Adipocyte (in vitro differentiated cells): ENCODE measurements around the gene GADL1.

Source experiments
- DNase-seq: peaks from one replicate; pipeline ENCODE4 v3.0.0-alpha.2; 2015; ENCODE audit warnings: low read depth
- H3K27me3 ChIP-seq: replicated peaks from 2 replicates; pipeline ENCODE4 v1.7.0; 2013; ENCODE audit warnings: mild to moderate bottlenecking, low read length, moderate library complexity; ENCODE audit not compliant: control insufficient read depth, insufficient read depth
- H3K36me3 ChIP-seq: 2 replicates; pipeline ENCODE4 v1.7.0; 2013; ENCODE audit warnings: low read length, mild to moderate bottlenecking, moderate library complexity; ENCODE audit not compliant: control insufficient read depth, insufficient read depth, severe bottlenecking
- H3K4me1 ChIP-seq: 2 replicates; pipeline ENCODE4 v1.7.0; 2013; ENCODE audit warnings: mild to moderate bottlenecking, low read length, moderate library complexity; ENCODE audit not compliant: control insufficient read depth, insufficient read depth
- H3K4me3 ChIP-seq: 2 replicates; pipeline ENCODE4 v1.7.0; 2013; ENCODE audit warnings: mild to moderate bottlenecking, low read length, moderate library complexity
- H3K9ac ChIP-seq: 2 replicates; pipeline ENCODE4 v1.7.0; 2013; ENCODE audit warnings: mild to moderate bottlenecking, low read length, moderate library complexity
- H3K9me3 ChIP-seq: 2 replicates; pipeline ENCODE4 v1.7.0; 2013; ENCODE audit warnings: mild to moderate bottlenecking, low read length, moderate library complexity; ENCODE audit not compliant: control insufficient read depth

The GADL1 gene

GRCh38 chr3:30754426-30754825 lies 140.0 kb downstream of the GADL1 start:
- no peaks in the 10 kb centered on the region for H3K9me3 ChIP-seq
- H3K9ac ChIP-seq: no peak overlapping the region
- H3K4me3 ChIP-seq: no peak overlapping the region
- H3K27me3 ChIP-seq: no peaks in the 10 kb centered on the region
- DNase-seq: no peak
- no peaks in the 10 kb centered on the region for H3K36me3 ChIP-seq
- H3K4me1 ChIP-seq: peaks cover 14% of the 10 kb centered on the region

- Histone ChIP-seq H3K36me3 (no peaks in the 10 kb centered on the region), H3K4me1 (peaks cover 14% of the 10 kb centered on the region), H3K9ac (no peak overlapping the region), H3K4me3 (no peak overlapping the region), H3K27me3 (no peaks in the 10 kb centered on the region), H3K9me3 (no peaks in the 10 kb centered on the region)
- no peak for DNase-seq
These were observed 140.7 kb downstream of the GADL1 start for GRCh38 chr3:30753766-30754165.

GRCh38 chr3:30752970-30753369 lies 141.5 kb downstream of the GADL1 start:
- H3K36me3 ChIP-seq: no peaks in the 10 kb centered on the region
- peaks cover 14% of the 10 kb centered on the region for H3K4me1 ChIP-seq
- no peaks in the 10 kb centered on the region for H3K27me3 ChIP-seq
- H3K9ac ChIP-seq: no peak overlapping the region
- no peak overlapping the region for H3K4me3 ChIP-seq
- no peaks in the 10 kb centered on the region for H3K9me3 ChIP-seq
- DNase-seq: peak; percentile 86

- Histone ChIP-seq H3K9me3 (no peaks in the 10 kb centered on the region), H3K27me3 (no peaks in the 10 kb centered on the region), H3K4me1 (peaks cover 16% of the 10 kb centered on the region), H3K9ac (no peak overlapping the region), H3K36me3 (no peaks in the 10 kb centered on the region), H3K4me3 (no peak overlapping the region)
- no peak for DNase-seq
These were observed 142.0 kb downstream of the GADL1 start for GRCh38 chr3:30752491-30752890.

- Histone ChIP-seq H3K27me3 (no peaks in the 10 kb centered on the region), H3K4me3 (no peak overlapping the region), H3K4me1 (peaks cover 18% of the 10 kb centered on the region), H3K9ac (no peak overlapping the region), H3K36me3 (no peaks in the 10 kb centered on the region), H3K9me3 (no peaks in the 10 kb centered on the region)
- peak; percentile 57 for DNase-seq
These were observed 142.7 kb downstream of the GADL1 start for GRCh38 chr3:30751610-30752299.

GRCh38 chr3:30750967-30751366 lies 143.5 kb downstream of the GADL1 start:
- Histone ChIP-seq H3K27me3 (no peaks in the 10 kb centered on the region), H3K36me3 (no peaks in the 10 kb centered on the region), H3K4me1 (peaks cover 18% of the 10 kb centered on the region), H3K9me3 (no peaks in the 10 kb centered on the region), H3K9ac (no peak overlapping the region), H3K4me3 (no peak overlapping the region)
- DNase-seq: no peak

GRCh38 chr3:30749230-30749629 lies 145.2 kb downstream of the GADL1 start:
- no peak for DNase-seq
- Histone ChIP-seq H3K4me1 (peaks cover 15% of the 10 kb centered on the region), H3K27me3 (no peaks in the 10 kb centered on the region), H3K9ac (no peak overlapping the region), H3K36me3 (no peaks in the 10 kb centered on the region), H3K4me3 (no peak overlapping the region), H3K9me3 (no peaks in the 10 kb centered on the region)

GRCh38 chr3:30747771-30748281 lies 146.6 kb downstream of the GADL1 start:
- DNase-seq: peak; percentile 36
- H3K36me3 ChIP-seq: no peaks in the 10 kb centered on the region
- no peak overlapping the region for H3K4me3 ChIP-seq
- no peaks in the 10 kb centered on the region for H3K9me3 ChIP-seq
- H3K4me1 ChIP-seq: peaks cover 9% of the 10 kb centered on the region
- H3K27me3 ChIP-seq: no peaks in the 10 kb centered on the region
- no peak overlapping the region for H3K9ac ChIP-seq

- Histone ChIP-seq H3K4me1 (peaks cover 4% of the 10 kb centered on the region), H3K9me3 (no peaks in the 10 kb centered on the region), H3K36me3 (no peaks in the 10 kb centered on the region), H3K4me3 (no peak overlapping the region), H3K9ac (no peak overlapping the region), H3K27me3 (no peaks in the 10 kb centered on the region)
- DNase-seq: no peak
These were observed 150.7 kb downstream of the GADL1 start for GRCh38 chr3:30743641-30744317.

- H3K4me1 ChIP-seq: peaks cover 4% of the 10 kb centered on the region
- no peaks in the 10 kb centered on the region for H3K36me3 ChIP-seq
- no peak overlapping the region for H3K4me3 ChIP-seq
- H3K9ac ChIP-seq: no peak overlapping the region
- no peaks in the 10 kb centered on the region for H3K27me3 ChIP-seq
- DNase-seq: no peak
- H3K9me3 ChIP-seq: no peaks in the 10 kb centered on the region
These were observed 151.5 kb downstream of the GADL1 start for GRCh38 chr3:30742796-30743619.

GRCh38 chr3:30741889-30742288 lies 152.6 kb downstream of the GADL1 start:
- H3K36me3 ChIP-seq: no peaks in the 10 kb centered on the region
- H3K4me1 ChIP-seq: no peaks in the 10 kb centered on the region
- H3K4me3 ChIP-seq: no peak overlapping the region
- H3K9ac ChIP-seq: no peak overlapping the region
- DNase-seq: no peak
- no peaks in the 10 kb centered on the region for H3K9me3 ChIP-seq
- H3K27me3 ChIP-seq: no peaks in the 10 kb centered on the region
